Measurements from ENCODE around the gene HYLS1.
"Not testable (repeated sequence)": the region's sequence is repeated elsewhere in the genome, so short reads cannot be mapped to it uniquely, and the experiment has no call there.

HYLS1 gene

DNA sequence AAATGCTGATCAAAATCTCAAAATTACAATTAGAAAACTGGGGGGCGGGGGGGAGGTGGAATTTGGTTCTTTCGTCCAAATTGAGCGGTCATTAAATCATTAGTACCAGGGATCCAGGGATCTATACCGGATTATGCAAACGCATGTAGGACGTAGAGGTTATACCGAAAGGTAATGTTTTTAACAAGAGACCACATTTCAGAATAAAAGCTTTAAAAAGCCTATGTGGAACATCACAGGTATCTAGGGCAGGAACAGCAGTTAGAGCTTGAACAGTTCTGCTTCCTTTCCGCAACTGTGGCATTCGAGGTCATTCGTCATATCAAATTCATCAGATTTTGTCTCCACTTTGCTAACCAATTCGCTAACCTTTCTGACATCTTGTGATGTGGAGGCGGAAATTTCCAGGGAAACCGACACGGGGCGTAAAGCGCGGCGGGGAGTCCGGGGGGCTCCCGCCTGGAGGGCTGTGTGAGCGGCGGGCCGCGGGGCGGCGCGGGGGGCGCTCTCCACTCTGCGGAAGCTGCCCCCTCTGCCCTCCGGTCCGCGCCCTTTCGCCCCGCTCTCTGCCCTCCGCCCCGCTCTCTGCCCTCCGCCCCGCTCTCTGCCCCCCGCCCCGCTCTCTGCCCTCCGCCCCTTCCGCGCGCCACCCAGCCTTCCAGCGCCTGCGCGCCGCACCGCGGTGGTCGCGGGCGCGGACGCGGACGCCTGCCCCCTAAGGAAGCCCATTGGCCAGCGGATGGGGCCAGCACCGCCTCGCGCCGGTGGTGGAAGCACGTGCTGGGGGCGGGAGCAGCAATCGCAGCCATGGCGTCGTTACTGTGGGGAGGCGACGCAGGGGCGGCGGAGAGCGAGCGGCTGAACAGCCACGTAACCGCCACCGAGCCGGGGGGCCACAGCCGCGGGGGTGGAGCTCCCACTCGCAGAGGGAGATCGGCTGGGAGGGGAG, 16.5 kb downstream of the HYLS1 start, which contains the start of gene DDX25:
Gene DDX25, plus strand, starts transcription at position 798 of the 949 bp plus-strand sequence. Its CDS starts 10 bp downstream, at position 808.
- DNase-seq: no peak

DNA sequence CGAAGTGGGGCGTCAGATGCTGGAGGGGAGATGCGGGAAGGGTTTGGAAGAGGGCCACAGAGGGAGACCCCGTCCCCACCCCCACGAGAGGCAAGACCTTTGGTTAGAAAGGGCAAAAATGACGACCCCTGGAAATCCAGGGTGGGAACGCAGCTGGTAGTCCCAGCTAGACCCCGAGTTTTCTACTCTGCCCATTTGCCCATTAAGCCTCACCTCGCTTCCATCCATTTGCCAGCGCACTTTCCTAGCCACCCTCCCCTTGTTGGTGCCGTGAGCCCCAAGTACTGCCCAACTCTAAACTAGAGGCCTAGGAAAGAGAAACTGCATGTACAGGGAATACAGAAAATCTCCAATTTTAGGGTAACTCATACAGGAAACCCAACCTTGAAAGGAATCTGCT, 17.2 kb downstream of the HYLS1 start:
- DNase-seq: no peak

GRCh38 chr11:125910226-125910849, 22.9 kb downstream of the HYLS1 start:
- DNase-seq: no peak

GRCh38 chr11:125914601-125915000, 27.1 kb downstream of the HYLS1 start:
- not testable (repeated sequence) for DNase-seq

DNA sequence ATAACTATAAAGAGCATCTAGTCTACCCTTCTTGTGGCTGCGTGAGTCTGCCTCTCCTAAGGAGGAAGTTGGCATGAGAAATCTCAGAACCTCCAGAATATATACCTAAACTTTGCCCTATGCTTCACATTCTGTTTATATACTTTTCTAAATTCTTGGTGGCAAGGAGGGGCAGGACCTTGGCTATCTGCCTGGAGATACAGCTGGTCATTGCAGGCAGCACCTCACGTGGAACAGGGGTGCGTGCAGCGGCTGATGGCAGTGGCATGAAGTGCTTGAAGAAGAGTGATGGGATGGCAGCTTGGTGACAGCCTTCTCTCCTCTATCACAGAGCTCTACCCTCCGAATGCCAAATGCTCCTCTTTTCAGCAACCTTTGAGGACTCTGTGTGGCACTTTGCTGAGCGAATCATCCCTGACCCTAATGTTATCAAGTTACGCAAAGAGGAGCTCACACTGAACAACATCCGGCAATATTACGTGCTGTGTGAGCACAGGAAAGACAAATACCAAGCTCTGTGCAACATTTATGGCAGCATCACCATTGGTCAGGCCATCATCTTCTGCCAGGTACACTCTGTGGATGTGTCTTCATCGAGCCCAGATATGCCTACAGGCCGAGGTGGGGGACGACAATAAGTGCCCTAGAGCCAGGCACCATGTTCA, 29.3 kb downstream of the HYLS1 start:
- DNase-seq: no peak

DNA sequence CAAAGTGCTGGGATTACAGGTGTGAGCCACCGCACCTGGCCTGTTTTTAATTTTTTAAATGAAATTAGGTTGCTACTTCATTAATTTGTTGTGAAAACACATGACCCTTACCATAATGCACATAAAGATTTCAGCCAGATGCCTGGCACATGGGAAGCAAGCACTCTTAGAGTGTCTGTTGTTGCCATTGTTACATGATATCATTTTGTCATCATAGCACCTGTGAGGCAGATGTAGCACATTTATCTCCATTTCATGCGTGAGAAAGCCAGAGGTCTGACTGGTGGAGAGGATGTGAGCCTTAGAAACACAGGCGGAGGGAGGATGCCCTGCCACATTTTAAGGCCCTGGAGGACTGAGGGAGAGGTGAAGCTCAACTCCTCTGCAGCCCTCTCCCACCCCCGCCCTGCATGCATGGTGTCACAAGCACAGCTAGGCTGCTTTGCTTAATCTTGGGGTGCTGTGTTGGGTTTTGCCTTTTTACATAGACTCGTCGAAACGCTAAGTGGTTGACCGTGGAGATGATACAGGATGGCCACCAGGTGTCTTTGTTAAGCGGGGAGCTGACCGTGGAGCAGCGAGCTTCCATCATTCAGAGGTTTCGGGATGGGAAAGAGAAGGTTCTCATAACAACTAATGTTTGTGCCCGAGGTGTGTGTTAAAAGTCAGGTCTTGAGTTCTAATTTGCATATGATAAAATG, 30.8 kb downstream of the HYLS1 start:
- no peak for DNase-seq

GRCh38 chr11:125921042-125921441, 33.6 kb downstream of the HYLS1 start:
- no peak for DNase-seq

GRCh38 chr11:125922156-125922555, 34.7 kb downstream of the HYLS1 start:
- no peak for DNase-seq

DNA sequence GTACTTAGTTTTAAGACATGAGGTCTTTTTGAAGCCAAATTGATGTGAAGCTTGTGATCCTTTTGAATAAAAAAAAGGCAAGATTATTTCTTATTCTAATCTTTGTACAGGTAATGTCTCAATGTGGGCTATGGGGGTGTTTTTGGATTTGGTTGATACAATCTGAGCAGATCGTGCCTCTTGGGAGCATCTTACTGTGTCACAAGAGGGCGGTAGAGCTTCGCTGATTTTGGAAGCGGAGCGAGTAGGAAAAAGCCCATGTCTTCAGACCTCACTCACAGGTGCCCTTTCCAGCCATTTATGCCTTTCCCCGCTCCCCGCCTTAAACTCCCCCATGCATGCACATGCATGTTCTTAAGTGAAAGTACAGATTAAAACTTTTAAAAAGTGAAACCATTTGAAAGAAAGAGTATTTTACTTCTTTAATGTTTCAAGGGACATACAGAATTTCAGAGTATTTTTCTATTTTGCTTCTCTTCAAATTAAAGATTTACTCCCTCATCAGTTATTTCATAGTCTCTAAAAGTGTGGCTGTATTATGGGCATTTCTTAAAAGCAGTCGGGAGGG, 35.6 kb downstream of the HYLS1 start:
- DNase-seq: peak; percentile 13

GRCh38 chr11:125923633-125924032, 36.2 kb downstream of the HYLS1 start:
- DNase-seq: no peak

GRCh38 chr11:125924384-125925007, 37.0 kb downstream of the HYLS1 start:
- DNase-seq: no peak

- no peak for DNase-seq
Measured at GRCh38 chr11:125925247-125925740, 37.8 kb downstream of the HYLS1 start.

GRCh38 chr11:125925804-125926203, 38.3 kb downstream of the HYLS1 start:
- DNase-seq: no peak

DNA sequence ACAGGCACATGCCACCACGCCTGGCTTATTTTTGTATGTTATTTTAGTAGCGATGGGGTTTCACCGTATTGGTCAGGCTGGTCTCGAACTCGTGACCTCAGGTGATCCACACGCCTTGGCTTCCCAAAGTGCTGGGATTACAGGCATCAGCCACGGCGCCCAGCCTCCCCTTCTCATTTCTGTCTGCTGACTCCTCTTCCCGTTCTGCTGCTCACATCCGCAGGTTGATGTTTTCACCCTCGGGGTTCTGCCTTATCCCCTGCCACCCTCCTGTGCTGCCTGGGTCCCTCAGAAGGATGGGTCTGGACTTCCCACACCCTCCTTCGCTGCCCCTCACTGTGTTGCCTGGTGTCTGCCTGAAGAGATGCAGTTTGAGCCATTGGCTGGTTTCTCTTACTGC, 39.2 kb downstream of the HYLS1 start:
- DNase-seq: no peak

- DNase-seq: no peak
Measured at GRCh38 chr11:125929445-125930075, 42.1 kb downstream of the HYLS1 start.

GRCh38 chr11:125930076-125930450, 42.6 kb downstream of the HYLS1 start:
- no peak for DNase-seq

- no peak for DNase-seq
Measured at GRCh38 chr11:125931116-125931515, 43.6 kb downstream of the HYLS1 start.

- no peak for DNase-seq
Measured at GRCh38 chr11:125931668-125932067, 44.2 kb downstream of the HYLS1 start.

DNA sequence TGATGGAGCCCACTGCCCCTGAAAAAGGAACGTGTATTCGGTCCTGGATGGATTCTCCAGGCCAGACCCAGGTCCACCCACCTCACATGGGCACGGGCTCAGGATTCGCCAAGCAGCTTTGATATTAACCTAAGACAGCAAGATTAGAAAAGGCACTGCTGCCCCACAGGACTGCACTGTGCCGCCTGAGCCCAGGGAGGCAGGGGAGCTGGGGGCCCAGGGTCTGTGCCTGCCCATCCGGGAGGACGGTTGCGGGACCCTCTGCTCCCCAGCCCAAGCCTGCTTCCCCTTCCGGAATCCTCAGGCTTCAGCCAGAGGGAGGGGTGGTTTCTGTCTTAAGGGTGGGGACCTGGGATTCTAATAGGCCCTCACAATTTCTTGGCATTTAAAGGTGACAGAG, 44.8 kb downstream of the HYLS1 start:
- no peak for DNase-seq

GRCh38 chr11:125933030-125933813, 45.8 kb downstream of the HYLS1 start:
- no peak for DNase-seq

DNA sequence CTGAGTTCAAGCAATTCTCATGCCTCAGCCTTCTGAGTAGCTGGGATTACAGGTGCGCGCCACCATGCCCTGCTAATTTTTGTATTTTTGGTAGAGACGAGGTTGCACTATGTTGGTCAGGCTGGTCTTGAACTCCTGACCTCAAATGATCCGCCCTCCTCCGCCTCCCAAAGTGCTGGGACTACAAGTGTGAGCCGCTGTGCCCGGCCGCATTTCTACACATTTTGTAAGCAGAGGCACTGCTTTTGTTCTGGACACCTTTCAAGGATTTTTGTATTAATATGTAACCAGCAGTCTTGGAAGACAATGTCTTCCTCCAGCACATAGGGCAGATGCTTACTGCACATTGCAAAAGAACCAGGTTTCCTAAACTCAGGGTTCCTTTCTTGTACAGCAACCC, 47.0 kb downstream of the HYLS1 start:
- DNase-seq: no peak

Measured in NCI-H1436 treated with DMSO at 0.1 percent for 48 hours (cell line).